Hepatic stellate cell (primary cell): ENCODE data around the gene SRRM5.
"Not testable (repeated sequence)": the region's sequence is repeated elsewhere in the genome, so short reads cannot be mapped to it uniquely, and the experiment has no call there.

Experiments
- DNase-seq: peaks from one replicate; pipeline ENCODE4 v3.0.0; 2011; ENCODE audit warnings: low spot score

The SRRM5 gene, protein sequence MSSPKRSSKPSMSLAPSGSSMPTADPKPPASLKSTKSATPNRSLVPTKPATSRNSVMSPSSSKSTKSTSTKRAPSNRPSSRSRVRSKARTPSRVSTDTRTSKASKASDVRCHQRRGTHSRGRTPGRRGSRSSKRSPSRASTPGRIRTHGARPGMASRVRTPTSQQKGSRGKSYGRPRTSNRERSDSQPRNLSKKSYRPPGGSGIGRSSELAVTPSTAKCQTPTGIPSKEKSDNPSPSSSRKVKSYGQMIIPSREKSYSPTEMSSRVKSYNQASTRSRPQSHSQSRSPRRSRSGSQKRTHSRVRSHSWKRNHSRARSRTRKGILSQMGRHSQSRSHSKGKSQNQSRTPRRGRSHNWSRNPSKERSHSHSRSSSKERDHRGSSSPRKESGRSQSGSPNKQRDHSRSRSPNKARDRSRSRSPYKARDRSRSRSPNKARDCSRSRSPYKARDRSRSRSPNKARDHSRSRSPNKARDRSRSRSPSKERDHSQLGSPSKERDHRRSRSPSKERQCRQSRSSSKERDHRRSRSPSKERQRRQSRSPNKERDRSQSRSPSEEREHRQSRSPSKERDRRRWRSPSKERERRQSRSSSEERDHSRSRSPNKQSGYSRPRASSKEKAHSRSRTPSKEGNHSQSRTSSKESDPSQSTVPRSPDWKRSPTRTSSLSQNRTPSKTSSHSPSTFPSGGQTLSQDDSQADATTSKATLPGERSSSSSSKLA

DNA sequence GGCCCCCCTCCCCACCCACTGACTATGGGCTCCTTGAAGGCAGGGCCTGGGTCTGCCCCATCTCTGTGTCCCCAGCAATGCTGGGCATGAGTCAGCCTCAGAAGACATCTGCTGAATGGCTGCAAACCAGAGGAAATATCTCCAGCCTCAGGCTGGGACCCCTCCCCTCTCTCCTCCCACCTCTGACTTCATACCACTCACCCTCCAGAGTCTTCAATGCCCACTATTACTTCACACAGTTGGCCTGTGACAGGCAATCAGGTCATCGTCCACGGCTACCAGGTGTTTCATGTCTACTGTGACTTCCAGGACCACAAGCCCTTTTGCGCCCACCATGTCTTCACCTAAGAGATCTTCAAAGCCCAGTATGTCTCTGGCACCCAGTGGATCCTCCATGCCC is at the start of gene SRRM5:
SRRM5 (plus strand) TSS at position 301 of the 400 bp plus-strand sequence; CDS start at position 335, 34 bp downstream.
- DNase-seq: no peak

DNA sequence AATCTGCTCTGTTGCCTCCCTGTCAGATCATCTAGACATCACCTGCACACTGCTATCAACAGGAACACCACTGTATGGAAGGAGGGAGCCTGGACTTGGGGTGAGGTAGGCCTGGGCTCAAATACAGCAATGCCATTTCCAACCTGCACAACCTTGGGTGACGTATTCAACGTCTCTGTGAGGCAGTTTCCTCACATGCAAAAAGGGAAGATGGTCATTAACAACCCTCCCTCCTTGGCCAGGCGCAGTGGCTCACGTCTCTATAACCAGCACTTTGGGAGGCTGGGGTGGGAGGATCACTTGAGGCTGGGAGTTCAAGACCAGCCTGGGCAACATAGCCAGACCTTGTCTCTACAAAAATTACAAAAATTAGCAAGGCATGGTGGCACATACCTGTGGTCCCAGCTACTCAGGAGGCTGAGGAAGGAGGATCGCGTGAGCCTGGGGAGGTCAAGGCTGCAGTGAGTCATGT is 49.6 kb upstream of the SRRM5 start:
- DNase-seq: no peak

DNA sequence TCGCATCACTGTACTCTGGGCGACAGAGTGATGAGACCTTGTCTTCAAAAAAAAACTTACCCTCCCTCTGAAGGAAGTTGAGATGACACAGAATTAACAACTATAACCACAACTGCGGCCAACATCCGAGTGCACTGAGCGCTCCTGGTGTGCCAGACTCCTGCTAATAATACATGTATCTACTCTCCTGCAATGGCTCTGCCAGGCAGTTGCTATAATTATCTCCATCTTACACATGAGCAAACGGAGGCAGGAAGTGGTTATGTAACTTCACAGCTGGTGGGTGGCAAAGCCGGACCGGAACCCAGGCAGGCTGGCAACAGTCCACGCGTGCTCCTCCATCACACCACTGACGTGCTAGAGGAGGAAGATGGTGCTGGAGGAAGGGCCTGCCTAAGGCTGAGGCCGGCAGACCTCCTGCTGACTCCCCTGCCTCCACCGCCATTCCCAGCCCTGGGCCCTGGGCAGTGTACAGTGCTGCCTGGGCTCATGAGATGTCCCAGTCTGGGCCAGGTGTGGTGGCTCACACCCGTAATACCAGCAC is 49.1 kb upstream of the SRRM5 start:
- DNase-seq: peak; percentile 79

DNA sequence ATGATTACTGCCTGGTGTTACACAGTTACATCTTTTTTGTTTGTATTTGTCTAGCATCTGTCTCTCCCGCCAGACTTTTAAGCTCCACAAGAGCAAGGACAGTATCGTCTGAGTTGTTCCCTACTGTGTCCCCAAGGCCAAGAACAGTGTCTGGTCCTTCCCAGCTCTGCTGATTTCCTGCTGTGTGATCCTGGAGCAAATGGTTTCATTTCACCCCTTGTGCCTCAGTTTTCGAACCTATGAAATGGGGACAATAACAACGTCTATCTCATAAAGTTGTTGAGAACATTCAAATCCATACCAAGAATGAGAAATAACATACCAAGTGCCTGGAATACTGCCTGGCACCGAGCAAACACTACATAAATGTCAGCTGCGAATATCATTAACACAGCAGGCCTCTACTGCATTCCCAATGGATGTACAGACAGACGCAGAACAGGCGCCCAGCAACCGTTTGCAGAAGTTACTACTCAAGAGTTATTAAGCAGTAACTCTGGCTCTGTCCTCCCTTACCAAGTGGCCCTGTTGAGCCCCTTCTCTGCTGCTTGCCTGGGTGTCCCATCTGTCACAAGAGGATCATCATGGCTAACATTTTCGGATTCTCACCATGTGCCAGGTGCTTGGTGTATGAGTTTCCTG is 48.0 kb upstream of the SRRM5 start:
- no peak for DNase-seq

DNA sequence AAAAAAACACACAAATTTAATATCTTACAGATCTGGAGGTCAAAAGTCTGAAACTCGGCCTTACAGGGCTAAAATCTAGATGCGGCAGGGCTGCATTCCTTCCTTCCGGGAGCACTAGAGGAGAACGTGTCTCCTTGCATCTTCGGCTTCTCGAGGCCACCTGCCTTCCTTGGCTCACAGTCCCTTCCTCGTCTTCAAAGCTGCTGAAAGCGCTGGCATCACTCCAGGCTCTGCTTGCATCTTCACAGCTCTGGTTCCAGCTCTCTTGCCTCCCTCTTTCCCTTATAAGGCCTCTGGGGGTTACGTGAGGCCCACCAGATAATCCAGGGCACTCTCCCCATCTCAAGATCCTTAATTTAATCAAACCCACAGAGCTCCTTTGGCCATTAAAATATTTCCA is 47.1 kb upstream of the SRRM5 start:
- no peak for DNase-seq

DNA sequence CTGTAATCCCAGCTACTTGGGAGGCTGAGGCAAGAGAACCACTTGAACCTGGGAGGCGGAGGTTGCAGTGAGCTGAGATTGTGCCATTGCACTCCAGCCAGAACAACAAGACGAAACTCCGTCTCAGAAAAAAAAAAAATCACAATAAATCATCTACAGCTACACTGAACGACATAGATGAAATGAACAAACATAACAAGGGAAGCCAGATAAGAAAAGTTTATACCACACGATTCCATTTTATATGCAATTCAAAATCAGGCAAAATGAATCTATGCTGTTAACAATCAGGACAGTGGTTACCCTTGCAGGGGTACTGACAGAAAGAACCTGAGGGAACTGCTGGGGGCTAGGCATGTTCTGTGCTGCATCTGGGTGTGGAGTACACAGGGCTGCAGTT is 42.2 kb upstream of the SRRM5 start:
- no peak for DNase-seq

DNA sequence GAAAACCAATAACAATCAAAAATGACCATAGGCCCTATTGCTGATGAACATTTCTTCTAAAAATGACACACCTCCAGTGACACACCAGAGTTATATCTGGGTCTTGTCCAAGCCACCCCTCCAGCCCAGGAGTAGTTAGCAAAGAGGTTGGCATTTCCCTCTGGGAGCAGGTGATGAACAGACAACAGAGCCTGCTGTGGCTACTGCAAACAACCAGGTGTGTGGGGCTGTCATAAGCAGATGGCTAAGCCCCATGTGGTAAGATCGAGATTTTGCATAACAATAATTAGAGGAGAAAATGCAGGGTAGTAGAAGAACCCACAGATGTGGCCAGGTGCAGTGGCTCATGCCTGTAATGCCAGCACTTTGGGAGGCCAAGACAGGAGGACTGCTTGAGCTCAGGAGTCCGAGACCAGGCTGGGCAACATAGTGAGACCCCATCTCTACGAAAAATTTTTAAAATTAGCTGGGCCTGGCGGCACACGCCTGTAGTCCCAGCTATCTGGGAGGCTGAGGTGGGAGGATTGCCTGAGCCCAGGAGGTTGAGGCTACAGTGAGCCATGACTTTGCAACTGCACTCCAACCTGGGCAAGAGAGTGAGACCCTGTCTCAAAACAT is 41.6 kb upstream of the SRRM5 start:
- no peak for DNase-seq

DNA sequence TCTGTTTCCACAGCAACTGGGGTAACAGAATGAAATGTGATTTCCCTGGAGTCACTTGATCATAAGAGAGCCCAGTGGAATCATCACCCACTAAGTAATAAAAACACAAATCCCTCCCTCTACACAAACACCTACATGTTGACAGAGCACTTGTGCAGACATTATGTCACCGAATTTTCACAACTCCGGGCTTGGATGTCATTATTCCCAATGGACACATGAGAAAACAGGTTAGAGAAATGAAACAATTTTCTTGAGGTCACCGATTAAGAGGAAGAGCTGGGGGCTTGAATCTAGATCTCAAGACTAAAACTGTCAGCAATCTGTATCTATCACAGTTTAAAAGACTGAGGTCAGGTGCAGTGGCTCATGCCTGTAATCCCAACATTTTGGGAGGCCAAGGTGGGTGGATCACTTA is 39.7 kb upstream of the SRRM5 start:
- no peak for DNase-seq

DNA sequence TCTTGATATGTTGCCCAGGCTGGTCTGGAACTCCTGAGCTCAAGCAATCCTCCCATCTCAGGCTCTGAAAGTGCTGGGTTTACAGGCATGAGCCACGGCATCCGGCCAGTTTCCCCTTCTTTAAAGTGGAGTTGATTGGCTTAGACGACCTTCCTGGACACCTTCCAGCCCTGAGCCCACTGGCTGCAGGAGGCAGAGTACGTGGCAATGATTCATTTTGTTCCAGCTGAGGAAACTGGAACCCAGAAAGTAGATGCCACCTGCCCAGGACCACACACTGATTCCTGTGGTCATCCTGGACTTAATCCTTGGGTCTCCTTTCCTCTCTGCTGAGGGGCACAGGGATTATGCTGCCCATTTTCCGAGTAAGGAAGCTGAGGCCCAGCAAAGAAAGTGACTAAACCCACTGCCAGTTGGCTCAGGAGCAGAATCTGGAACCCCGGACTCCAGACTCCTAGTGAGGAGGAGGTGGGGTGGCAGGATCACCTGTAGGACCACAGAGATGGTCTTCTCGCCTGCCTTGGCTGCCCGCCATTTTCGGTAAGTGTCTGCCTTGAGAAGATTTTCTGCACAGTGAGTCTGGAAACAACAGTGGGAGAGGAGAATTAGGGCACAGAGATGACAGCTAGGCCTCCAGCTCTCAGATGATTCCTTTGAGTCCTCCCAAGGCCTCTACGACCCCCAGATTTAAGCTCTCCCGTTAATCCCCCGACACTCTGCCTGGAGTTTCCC is 37.3 kb upstream of the SRRM5 start:
- DNase-seq: no peak

DNA sequence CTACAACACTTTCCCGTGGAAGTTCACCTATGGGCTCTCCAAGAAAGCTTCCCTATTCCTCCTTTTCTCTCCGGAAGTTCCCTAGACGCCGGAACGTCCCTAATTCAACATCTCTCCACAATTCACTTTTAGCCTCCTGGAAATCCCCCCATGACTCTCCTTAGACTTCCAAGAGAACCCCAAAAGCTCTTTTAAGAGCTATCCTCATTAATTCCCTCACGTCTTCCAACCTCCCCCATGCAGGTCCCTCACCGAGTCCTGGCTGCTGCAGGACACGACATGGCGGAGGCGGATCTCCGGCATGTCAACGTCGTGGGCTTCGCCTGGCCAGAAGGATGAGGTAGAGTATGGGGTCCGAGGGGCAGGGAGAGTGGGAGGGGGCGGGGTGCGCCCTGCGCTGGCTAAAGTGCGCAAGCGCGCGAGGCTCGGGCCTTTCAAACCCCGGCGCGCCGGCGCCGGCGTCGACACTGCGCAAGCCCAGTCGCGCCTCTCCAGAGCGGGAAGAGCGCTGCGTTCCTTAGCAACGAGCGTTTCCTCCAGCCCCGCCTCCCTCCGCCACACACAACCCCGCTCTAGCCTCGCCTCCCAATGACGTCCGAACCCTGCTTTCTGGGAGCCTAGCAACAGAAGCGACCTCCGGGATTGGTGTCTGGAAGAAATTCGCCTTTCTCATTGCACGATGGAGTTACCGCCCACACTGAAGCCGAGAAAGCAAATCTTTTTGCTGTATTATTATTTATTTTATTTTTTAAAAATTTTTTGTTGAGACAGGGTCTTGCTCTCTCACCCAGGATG is 36.5 kb upstream of the SRRM5 start, which contains the start of the genes PINLYP and XRCC1:
PINLYP (plus strand) TSS at position 646 of the 795 bp plus-strand sequence. CDS start 1,391 bp downstream, outside the sequence.
XRCC1 (minus strand) TSS at position 372 of the 795 bp plus-strand sequence; CDS start at position 303, 69 bp downstream.
- peak; percentile 97 for DNase-seq

DNA sequence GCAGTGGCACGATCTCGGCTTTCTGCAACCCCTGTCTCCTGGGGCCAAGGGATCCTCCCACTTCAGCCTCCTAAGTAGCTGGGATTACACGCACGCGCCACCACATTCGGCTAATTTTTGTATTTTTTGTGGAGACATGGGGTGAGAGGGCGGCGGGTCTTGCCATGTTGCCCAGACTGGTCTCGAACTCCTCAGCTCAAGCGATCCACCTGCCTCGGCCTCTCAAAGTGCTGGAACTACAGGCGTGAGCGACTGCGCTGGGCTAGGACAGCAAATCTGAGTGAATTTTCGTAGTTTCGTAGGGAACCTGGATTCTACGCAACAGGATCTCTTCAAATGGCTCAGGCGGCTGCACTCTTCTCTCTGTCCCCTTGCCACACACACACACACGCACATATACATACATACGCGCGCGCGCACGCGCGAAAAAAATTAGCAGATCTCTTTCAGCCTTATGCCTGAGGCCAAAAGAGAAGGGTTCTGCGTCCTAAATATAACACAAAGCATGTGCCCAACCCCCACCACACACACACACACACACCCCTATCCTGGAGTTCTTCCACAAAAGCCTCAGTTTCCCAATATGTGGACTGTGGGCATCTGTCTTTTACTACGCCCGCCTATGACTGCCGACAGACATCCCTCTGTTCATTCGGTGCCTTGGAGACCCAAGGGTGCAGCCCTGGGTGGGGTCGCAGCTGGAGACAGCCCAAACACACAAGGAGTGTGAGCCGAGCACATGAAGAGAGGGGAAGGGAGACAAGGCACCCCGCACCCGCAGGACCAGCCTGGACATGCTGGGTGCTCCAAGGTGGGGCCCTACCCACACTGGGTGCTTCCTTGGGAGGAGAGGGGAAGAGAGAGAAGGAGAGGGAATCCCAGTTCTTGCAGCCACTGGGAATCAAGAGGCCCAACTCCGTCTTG is 35.7 kb upstream of the SRRM5 start:
- no peak for DNase-seq

DNA sequence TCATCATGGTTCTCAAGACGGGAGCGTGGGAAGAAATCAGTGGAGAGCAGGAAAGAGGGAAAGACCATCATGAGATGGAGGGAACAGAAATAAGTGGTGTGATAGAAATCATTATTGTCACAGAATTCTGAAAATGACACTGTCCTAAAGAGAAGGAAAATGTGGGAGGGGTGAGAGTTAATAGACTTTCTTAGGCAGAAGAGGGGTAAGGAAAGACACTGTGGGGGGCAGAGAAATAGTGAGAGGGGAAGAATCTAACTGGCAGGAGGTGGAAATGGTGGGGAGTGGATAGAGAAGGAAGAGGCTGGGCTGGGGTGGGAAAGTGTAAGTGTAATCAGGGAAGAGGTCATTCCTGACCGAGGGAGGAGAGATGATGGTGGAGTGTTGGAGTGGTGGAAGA is 33.1 kb upstream of the SRRM5 start:
- DNase-seq: no peak

DNA sequence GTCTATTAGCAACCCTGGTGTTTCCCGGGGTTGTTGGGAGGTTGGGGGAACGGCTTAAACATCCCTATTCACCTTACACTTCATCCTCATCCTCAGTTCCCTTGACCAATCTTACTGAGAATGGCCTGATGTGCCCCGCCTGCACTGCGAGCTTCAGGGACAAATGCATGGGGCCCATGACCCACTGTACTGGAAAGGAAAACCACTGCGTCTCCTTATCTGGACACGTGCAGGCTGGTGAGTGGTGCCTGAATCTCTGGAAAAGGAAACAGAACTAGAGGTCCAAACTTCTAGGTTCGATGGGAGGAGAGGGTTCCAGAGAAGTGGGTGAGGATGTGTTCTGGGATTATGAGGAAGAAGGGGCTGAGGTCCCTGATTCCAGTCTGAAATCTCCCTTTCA is 30.4 kb upstream of the SRRM5 start:
- DNase-seq: no peak

DNA sequence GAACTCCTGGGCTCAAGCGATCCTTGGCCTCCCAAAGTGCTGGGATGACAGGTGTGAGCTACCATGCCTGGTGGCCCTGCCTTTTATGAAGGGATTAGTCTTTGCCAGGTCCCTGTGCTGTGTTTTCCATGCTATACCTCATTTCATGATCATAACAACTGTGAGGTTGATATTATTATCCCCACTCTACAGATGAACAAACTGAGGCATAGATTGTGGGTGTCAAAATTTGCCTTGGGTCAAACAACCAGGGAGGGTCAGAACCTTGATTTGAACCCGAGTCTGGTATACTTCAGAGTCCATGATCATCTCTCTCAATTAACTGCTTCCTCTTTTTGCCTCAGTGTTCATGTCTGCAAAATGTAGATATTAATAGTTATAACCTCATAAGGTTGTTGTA is 29.4 kb upstream of the SRRM5 start:
- DNase-seq: no peak

DNA sequence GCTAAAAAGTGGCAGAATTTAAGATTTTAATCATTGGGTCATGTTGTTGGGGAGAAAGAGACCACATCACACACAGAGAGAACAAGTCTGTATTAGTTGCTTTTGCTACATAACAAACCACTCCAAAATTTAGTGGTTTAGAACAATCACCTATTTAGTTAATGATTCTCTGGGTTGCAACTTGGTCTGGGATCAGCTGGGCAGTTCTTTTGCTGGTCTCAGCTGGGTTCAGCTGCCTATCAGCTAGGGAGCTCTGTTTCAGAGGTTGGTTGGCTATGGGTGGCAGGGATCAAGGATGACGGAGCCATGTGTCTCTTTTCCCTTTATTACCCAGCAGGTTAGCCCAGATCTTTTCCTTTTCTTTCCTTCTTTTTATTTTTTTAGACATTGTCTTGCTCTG is 27.4 kb upstream of the SRRM5 start:
- no peak for DNase-seq

DNA sequence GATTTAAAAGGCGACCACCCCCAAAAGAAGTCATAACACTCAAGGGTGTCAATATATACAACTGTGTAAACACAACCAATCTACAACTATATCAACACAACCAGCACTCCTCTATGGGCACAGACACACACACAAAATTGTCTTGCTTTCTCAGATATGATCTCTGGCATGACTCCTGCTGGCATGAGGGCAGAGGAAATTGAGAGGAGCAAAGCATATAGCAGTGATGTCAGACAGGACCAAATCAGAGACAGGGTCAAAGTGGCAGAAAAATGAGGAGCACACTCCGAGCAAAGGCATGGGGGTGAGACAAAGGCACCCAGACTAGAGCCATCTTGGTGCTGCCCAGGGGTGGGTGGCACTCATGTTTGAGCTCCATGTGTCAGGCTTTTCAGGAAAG is 25.5 kb upstream of the SRRM5 start:
- no peak for DNase-seq

DNA sequence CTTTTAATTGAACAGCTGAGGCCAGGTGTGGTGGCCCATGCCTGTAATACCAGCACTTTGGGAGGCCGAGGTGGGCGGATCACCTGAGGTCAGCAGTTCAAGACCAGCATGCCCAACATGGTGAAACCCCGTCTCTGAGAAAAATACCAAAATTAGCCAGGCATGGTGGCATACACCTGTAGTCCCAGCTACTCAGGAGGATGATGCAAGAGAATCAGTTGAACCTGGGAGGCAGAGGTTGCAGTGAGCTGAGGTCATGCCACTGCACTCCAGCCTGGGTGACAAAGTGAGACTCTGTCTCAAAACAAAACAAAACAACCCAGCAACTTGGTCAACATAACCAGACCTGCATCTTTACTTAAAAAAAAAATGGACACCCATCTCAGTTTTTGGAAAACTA is 24.9 kb upstream of the SRRM5 start:
- DNase-seq: not testable (repeated sequence)

DNA sequence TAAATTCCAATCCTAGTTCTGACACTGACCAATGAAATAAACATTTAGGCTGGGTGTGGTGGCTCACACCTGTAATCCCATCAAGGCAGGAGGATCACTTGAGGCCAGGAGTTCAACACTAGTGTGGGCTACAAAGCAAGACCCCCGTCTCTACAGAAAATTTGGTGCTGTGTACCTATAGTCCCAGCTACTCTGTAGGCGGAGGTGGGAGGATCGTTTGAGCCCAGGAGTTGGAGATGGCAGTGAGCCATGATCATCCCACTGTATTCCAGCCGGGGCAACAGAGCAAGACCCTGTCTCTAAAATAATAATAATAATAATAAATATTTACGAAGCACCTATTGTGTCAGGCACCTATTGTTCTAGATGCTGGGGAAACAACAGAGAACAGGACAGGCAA is 22.6 kb upstream of the SRRM5 start:
- no peak for DNase-seq

DNA sequence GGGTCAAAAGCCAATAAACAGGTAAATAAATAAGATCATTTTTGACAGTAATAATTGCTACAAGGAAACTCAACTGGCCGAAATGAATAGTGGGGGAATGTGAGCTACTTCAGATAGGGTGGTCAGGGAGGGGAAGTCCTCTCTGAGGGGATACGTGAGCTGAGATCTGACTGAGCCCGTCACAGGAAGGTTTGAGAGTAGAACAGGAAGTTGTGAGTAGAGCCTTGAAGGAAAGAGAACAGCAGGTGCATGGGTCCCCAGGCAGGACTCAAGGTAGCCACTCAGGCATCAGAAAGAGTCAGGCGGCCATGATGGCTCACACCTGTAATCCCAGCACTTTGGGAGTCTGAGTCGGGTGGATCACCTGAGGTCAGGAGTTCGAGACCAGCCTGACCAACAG is 22.2 kb upstream of the SRRM5 start:
- DNase-seq: no peak
